DOHH2 (cell line): Measurements from ENCODE around the gene TNS1.

ENCODE experiments used
- H3F3A ChIP-seq: fragments of 200-600 bp; sonication (generic), shearing (Covaris generic); 2 replicates; pipeline ENCODE4 v1.6.0; 2016; ENCODE audit warnings: antibody characterized with exemption, mild to moderate bottlenecking; ENCODE audit not compliant: control insufficient read depth, insufficient read depth
- H3K27ac ChIP-seq: fragments of 200-600 bp; sonication (generic); 2 replicates; pipeline ENCODE4 v1.5.1; 2014; ENCODE audit warnings: low read depth, mild to moderate bottlenecking, low read length, moderate library complexity
- H3K27me3 ChIP-seq: fragments of 200-600 bp; sonication (generic); 2 replicates; pipeline ENCODE4 v1.6.1; 2014; ENCODE audit warnings: mild to moderate bottlenecking, low read length, mixed read lengths; ENCODE audit not compliant: control insufficient read depth
- H3K36me3 ChIP-seq: fragments of 200-600 bp; sonication (generic); 2 replicates; pipeline ENCODE4 v1.6.1; 2014; ENCODE audit warnings: mild to moderate bottlenecking, low read length, moderate library complexity, mixed read lengths; ENCODE audit not compliant: control insufficient read depth
- H3K4me1 ChIP-seq: fragments of 200-600 bp; sonication (generic); 2 replicates; pipeline ENCODE4 v1.6.1; 2014; ENCODE audit warnings: mild to moderate bottlenecking, low read length, mixed read lengths; ENCODE audit not compliant: control insufficient read depth
- H3K4me2 ChIP-seq: fragments of 200-600 bp; sonication (generic); 2 replicates; pipeline ENCODE4 v1.6.0; 2014; ENCODE audit warnings: mild to moderate bottlenecking, low read length, moderate library complexity
- H3K4me3 ChIP-seq: fragments of 200-600 bp; sonication (generic); 2 replicates; pipeline ENCODE4 v1.5.1; 2014; ENCODE audit warnings: mild to moderate bottlenecking, low read length, mixed read lengths
- H3K79me2 ChIP-seq: fragments of 200-600 bp; sonication (generic); 2 replicates; pipeline ENCODE4 v1.6.1; 2014; ENCODE audit warnings: mild to moderate bottlenecking, low read length, mixed read lengths; ENCODE audit not compliant: control insufficient read depth
- H3K9me2 ChIP-seq: fragments of 200-600 bp; sonication (generic); replicated peaks from 2 replicates; pipeline ENCODE4 v1.6.1; 2014; ENCODE audit warnings: mild to moderate bottlenecking, low read length, mixed read lengths; ENCODE audit not compliant: control insufficient read depth
- H3K9me3 ChIP-seq: fragments of 200-600 bp; sonication (generic); 2 replicates; pipeline ENCODE4 v1.6.1; 2014; ENCODE audit warnings: antibody characterized with exemption, low read length, mixed read lengths; ENCODE audit not compliant: control insufficient read depth, insufficient read depth
- H4K20me1 ChIP-seq: fragments of 200-600 bp; sonication (generic); 2 replicates; pipeline ENCODE4 v1.6.0; 2014; ENCODE audit warnings: low read depth, mild to moderate bottlenecking, antibody characterized with exemption, low read length, moderate library complexity; ENCODE audit not compliant: control insufficient read depth, insufficient read depth
- CTCF ChIP-seq: fragments of 200-600 bp; sonication (generic); IDR thresholded peaks from one replicate; pipeline ENCODE4 v1.5.1; 2014; ENCODE audit warnings: antibody characterized with exemption, mild to moderate bottlenecking, low read depth, low read length; ENCODE audit not compliant: poor library complexity, severe bottlenecking
- EZH2phosphoT487 ChIP-seq: fragments of 200-600 bp; sonication (generic); IDR thresholded peaks from 2 replicates; pipeline ENCODE4 v1.6.1; 2017; ENCODE audit warnings: borderline replicate concordance, mild to moderate bottlenecking, antibody characterized with exemption, low read length, moderate library complexity, mixed read lengths

Gene TNS1

DNA sequence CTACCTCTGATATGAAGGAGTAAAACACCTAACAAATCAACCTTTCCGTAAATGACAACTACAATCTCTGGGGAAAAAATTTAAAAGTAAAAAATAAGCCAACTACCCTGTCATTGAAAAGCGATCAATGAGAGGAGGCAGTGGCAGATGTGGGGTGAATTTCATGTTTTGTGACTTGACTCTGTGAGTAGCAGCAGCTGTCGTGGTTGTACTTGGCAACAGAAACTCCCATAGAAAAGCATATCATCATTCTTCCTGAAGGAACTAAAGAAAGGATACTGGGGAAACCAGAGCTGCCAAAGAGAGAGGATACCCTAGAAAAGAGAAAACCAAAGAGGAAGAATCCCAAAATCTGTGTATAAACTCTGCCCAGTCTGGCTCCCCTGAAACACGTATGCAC lies 236.4 kb downstream of the TNS1 start:
- TF ChIP-seq CTCF = no peak
- no peak for TF ChIP-seq EZH2phosphoT487
- Histone ChIP-seq H3K4me1 (no peaks in the 10 kb centered on the region), H3K9me2 (no peaks in the 10 kb centered on the region), H3K79me2 (no peaks in the 10 kb centered on the region), H3K9me3 (peaks cover 9% of the 10 kb centered on the region), H3F3A (no peaks in the 10 kb centered on the region), H3K4me3 (no peak overlapping the region), H3K27ac (no peak overlapping the region), H4K20me1 (no peaks in the 10 kb centered on the region), H3K27me3 (peaks cover 16% of the 10 kb centered on the region; the same call in 1 of the 2 replicates), H3K4me2 (no peak overlapping the region), H3K36me3 (no peaks in the 10 kb centered on the region)

- H3K27ac ChIP-seq = no peak overlapping the region
- H3K4me3 ChIP-seq = no peak overlapping the region
- peaks cover under 1% of the 10 kb centered on the region; the same call in 1 of the 2 replicates for H3K4me1 ChIP-seq
- H4K20me1 ChIP-seq = no peaks in the 10 kb centered on the region
- H3K4me2 ChIP-seq = no peak overlapping the region
- no peaks in the 10 kb centered on the region for H3K36me3 ChIP-seq
- no peak for TF ChIP-seq CTCF
- TF ChIP-seq EZH2phosphoT487 = no peak
- H3K79me2 ChIP-seq = no peaks in the 10 kb centered on the region
- peaks cover 9% of the 10 kb centered on the region for H3K9me3 ChIP-seq
- no peaks in the 10 kb centered on the region for H3K9me2 ChIP-seq
- H3F3A ChIP-seq = no peaks in the 10 kb centered on the region
- H3K27me3 ChIP-seq = peaks cover 2% of the 10 kb centered on the region; the same call in 1 of the 2 replicates
These were observed 241.0 kb downstream of the TNS1 start for GRCh38 chr2:217761645-217762277.

GRCh38 chr2:217759991-217760390 lies 242.8 kb downstream of the TNS1 start:
- Histone ChIP-seq H3K36me3 (no peaks in the 10 kb centered on the region), H3K9me3 (peaks cover 9% of the 10 kb centered on the region), H4K20me1 (no peaks in the 10 kb centered on the region), H3K27ac (no peak overlapping the region), H3F3A (no peaks in the 10 kb centered on the region), H3K4me1 (peaks cover 11% of the 10 kb centered on the region; the same call in 1 of the 2 replicates), H3K4me2 (no peak overlapping the region), H3K9me2 (no peaks in the 10 kb centered on the region), H3K79me2 (no peaks in the 10 kb centered on the region), H3K27me3 (0 out of 2 replicates have a peak, but pooled peaks cover 3% of the 10 kb centered on the region), H3K4me3 (no peak overlapping the region)
- no peak for TF ChIP-seq EZH2phosphoT487
- no peak for TF ChIP-seq CTCF
